Measurements from ENCODE around the gene KNOP1. TPM values are rescaled to one million over a fixed set of nuclear protein-coding genes. Genes with fewer than 3 reads are reported as not detected.

The KNOP1 gene
- total RNA-seq, 1 experiment from 2014 or later = 93.9 TPM

GRCh38 chr16:19655242-19655777, 62.7 kb downstream of the KNOP1 start:
- no peak overlapping the region for H4K91ac ChIP-seq (ENCODE audit: insufficient read length, low read depth, low read length)
- H3K9me3 ChIP-seq (ENCODE audit: control insufficient read depth, low read depth, low read length) = no peaks in the 10 kb centered on the region
- H2BK20ac ChIP-seq (ENCODE audit: low read depth, low read length, poor library complexity, severe bottlenecking) = no peak overlapping the region
- H4K20me1 ChIP-seq (ENCODE audit: control insufficient read depth, insufficient read depth, insufficient read length) = no peaks in the 10 kb centered on the region
- no peak overlapping the region for H3K9ac ChIP-seq (ENCODE audit: extremely low read depth, insufficient read length, low read length)
- no peak overlapping the region for H2BK12ac ChIP-seq (ENCODE audit: insufficient read length, low read depth, low read length)
- no peaks in the 10 kb centered on the region for H3K9me3 Mint-ChIP-seq
- H3K79me2 ChIP-seq (ENCODE audit: insufficient read depth, low read length) = no peaks in the 10 kb centered on the region
- H3K79me1 ChIP-seq (ENCODE audit: insufficient read depth, low read depth, low read length, poor library complexity, severe bottlenecking) = no peaks in the 10 kb centered on the region
- no peak overlapping the region for H2BK120ac ChIP-seq (ENCODE audit: low read depth, low read length, poor library complexity, severe bottlenecking)
- H3K27me3 ChIP-seq (ENCODE audit: insufficient read depth, low read length) = no peaks in the 10 kb centered on the region
- H3K27ac Mint-ChIP-seq = no peak overlapping the region
- no peak overlapping the region for H3K56ac ChIP-seq (ENCODE audit: insufficient read length, low read depth, low read length)
- WGBS (ENCODE audit: extremely low coverage, insufficient read length, low lambda C conversion rate) = no CpG with 5 or more reads among the region's 9 CpGs
- H2BK15ac ChIP-seq (ENCODE audit: low read depth, low read length) = no peak overlapping the region
- H3K23me2 ChIP-seq (ENCODE audit: insufficient read length, low read depth, low read length, poor library complexity, severe bottlenecking) = no peaks in the 10 kb centered on the region
- H4K5ac ChIP-seq (ENCODE audit: insufficient read length, low read depth, low read length) = no peak overlapping the region
- H3K27me3 Mint-ChIP-seq (ENCODE audit: low read depth) = no peaks in the 10 kb centered on the region
- no peak overlapping the region for H3K18ac ChIP-seq (ENCODE audit: insufficient read length, low read depth, low read length)
- H3T11ph ChIP-seq (ENCODE audit: low read length) = no peak overlapping the region
- no peak for TF ChIP-seq CTCF (conservative IDR thresholded peaks at IDR 0.05)
- H4K8ac ChIP-seq (replicated peaks; ENCODE audit: insufficient read length, low read depth, low read length) = no peak overlapping the region
- H3K4me1 Mint-ChIP-seq = no peaks in the 10 kb centered on the region
- H2AFZ ChIP-seq (ENCODE audit: low read length) = no peak overlapping the region
- no peak for DNase-seq
- H3K4me3 Mint-ChIP-seq = no peak overlapping the region
- no peak overlapping the region for H2BK5ac ChIP-seq (ENCODE audit: insufficient read length, low read length)
- H3K14ac ChIP-seq (ENCODE audit: insufficient read depth, low read length) = no peak overlapping the region
- H3K27ac ChIP-seq (ENCODE audit: insufficient read length, low read depth, low read length) = no peak overlapping the region
- no peak overlapping the region for H3K4me2 ChIP-seq (ENCODE audit: insufficient read depth, insufficient read length, low read length)
- H3K23ac ChIP-seq (ENCODE audit: insufficient read length, low read depth, low read length) = no peak overlapping the region
- H3K36me3 Mint-ChIP-seq (ENCODE audit: insufficient read depth in 1 of 3, low read depth in 3 of 3) = peaks cover 4 to 55% (median 50%) of the 10 kb centered on the region in 3 experiments; a peak in 6 of 7 replicates
- no peaks in the 10 kb centered on the region for H3K4me1 ChIP-seq (ENCODE audit: insufficient read depth, low read length)
- H2AK5ac ChIP-seq (ENCODE audit: insufficient read length, low read length) = no peak overlapping the region
- no peak overlapping the region for H3K4ac ChIP-seq (ENCODE audit: low read depth, low read length)
